HCT116 (cell line): ENCODE measurements around the gene PRSS22. TPM values are rescaled to one million over a fixed set of nuclear protein-coding genes. Genes with fewer than 3 reads are reported as not detected.

Experiments
- ATAC-seq: fragments of 200-7000 bp; cut with Tn5 transposase; 2 replicates; pipeline ENCODE4 v1.9.1; 2020; ENCODE audit warnings: mild to moderate bottlenecking, moderate library complexity
- BruUV-seq: library from RNA; stranded (reverse); fragments of 400-500 nt; replicated peaks from 2 replicates; lab custom pipeline; 2021; lab: Mats Ljungman, UMichigan
- CTCF ChIA-PET: fragments of 300-600 bp; sonication (Branson Sonifier 250); formaldehyde crosslinking; loops from one replicate; lab custom pipeline; 2021; ENCODE audit warnings: antibody characterized with exemption; lab: Charles Lee
- POLR2A ChIA-PET: fragments of 300-600, 350-600 bp; sonication (Branson Sonifier 250); formaldehyde crosslinking; loops from one replicate; lab custom pipeline; 2021; ENCODE audit warnings: antibody characterized with exemption; lab: Charles Lee
- RAD21 ChIA-PET, 2 experiments: fragments of 300-600 bp; sonication (Branson Sonifier 250); formaldehyde crosslinking; loops; one replicate each; lab custom pipeline; 2023; ENCODE audit warnings: low total read pairs in 2 of 2; ENCODE audit not compliant: uncharacterized antibody in 2 of 2, unreplicated experiment in 2 of 2, low non-redundant PET in 1 of 2; lab: Charles Lee
- DNase-seq: peaks from one replicate; pipeline ENCODE4 v3.0.0-alpha.2; 2010; ENCODE audit warnings: low read depth, low spot score
- H2AFZ ChIP-seq: fragments of 200-600 bp; shearing (Covaris generic), sonication (generic); 2 replicates; pipeline ENCODE4 v1.6.1; 2017; ENCODE audit warnings: low read depth, mixed run types, mixed read lengths, antibody characterized with exemption, low read length; ENCODE audit not compliant: poor library complexity, severe bottlenecking
- H3K27ac ChIP-seq: 2 replicates; pipeline ENCODE4 v1.5.1; 2012; ENCODE audit warnings: low read depth, low read length
- H3K27me3 ChIP-seq: fragments of 200-600 bp; sonication (generic); 2 replicates; pipeline ENCODE4 v1.6.1; 2016; ENCODE audit warnings: mixed run types, low read length, mixed read lengths; ENCODE audit not compliant: insufficient read depth
- H3K36me3 ChIP-seq, 2 experiments: fragments of 200-500 bp in 1 of 2; fragments of 200-600 bp in 1 of 2; sonication (Bioruptor generic) in 1 of 2; sonication (generic) in 1 of 2; 2 replicates each; pipeline versions ENCODE4 v1.5.1 to v1.6.1; 2014 to 2016; ENCODE audit warnings: low read length in 2 of 2, inconsistent platforms in 1 of 2, mixed read lengths in 1 of 2, mixed run types in 1 of 2; ENCODE audit not compliant: insufficient read depth in 2 of 2, control insufficient read depth in 1 of 2
- H3K4me1 ChIP-seq, 2 experiments: fragments of 200-600 bp in 1 of 2; sonication (generic) in 1 of 2; 2 replicates each; pipeline versions ENCODE4 v1.5.1 to v1.6.1; 2012 to 2017; ENCODE audit warnings: low read length in 2 of 2, inconsistent platforms in 1 of 2, mild to moderate bottlenecking in 1 of 2, mixed read lengths in 1 of 2, mixed run types in 1 of 2, moderate library complexity in 1 of 2; ENCODE audit not compliant: insufficient read depth in 2 of 2, control insufficient read depth in 1 of 2
- H3K4me2 ChIP-seq: fragments of 200-600 bp; sonication (generic); 2 replicates; pipeline ENCODE4 v1.6.1; 2017; ENCODE audit warnings: mixed run types, low read length, mixed read lengths
- H3K4me3 ChIP-seq, 2 experiments: fragments of 200-600 bp in 1 of 2; sonication (generic) in 1 of 2; replicated peaks in 1 of 2; 2 replicates each; pipeline ENCODE4 v1.5.1; 2011 to 2016; ENCODE audit warnings: low read length in 2 of 2, control low read depth in 1 of 2, low read depth in 1 of 2, mild to moderate bottlenecking in 1 of 2, mixed read lengths in 1 of 2, mixed run types in 1 of 2
- H3K79me2 ChIP-seq: fragments of 200-600 bp; sonication (generic); 2 replicates; pipeline ENCODE4 v1.6.1; 2017; ENCODE audit warnings: mild to moderate bottlenecking, mixed run types, low read length, moderate library complexity, mixed read lengths; ENCODE audit not compliant: insufficient read depth
- H3K9ac ChIP-seq: fragments of 200-600 bp; sonication (generic); 2 replicates; pipeline ENCODE4 v1.6.1; 2016; ENCODE audit warnings: low read length, mixed read lengths
- H3K9me2 ChIP-seq: fragments of 200-600 bp; sonication (generic), shearing (Covaris generic); 2 replicates; pipeline ENCODE4 v1.6.1; 2017; ENCODE audit warnings: mixed run types, mild to moderate bottlenecking, moderate library complexity; ENCODE audit not compliant: insufficient read depth
- H3K9me3 ChIP-seq, 2 experiments: fragments of 200-500 bp in 1 of 2; fragments of 200-600 bp in 1 of 2; sonication (Bioruptor generic) in 1 of 2; sonication (generic) in 1 of 2; 2 replicates each; pipeline ENCODE4 v1.6.1; 2014 to 2017; ENCODE audit warnings: low read length in 2 of 2, mixed read lengths in 2 of 2, inconsistent platforms in 1 of 2, low read depth in 1 of 2, mild to moderate bottlenecking in 1 of 2, mixed run types in 1 of 2, moderate library complexity in 1 of 2; ENCODE audit not compliant: control insufficient read depth in 1 of 2, insufficient read depth in 1 of 2
- H4K20me1 ChIP-seq: fragments of 200-600 bp; sonication (generic), shearing (Covaris generic); 2 replicates; pipeline ENCODE4 v1.6.1; 2017; ENCODE audit warnings: mixed run types, mild to moderate bottlenecking, moderate library complexity; ENCODE audit not compliant: insufficient read depth
- FOSL1 ChIP-seq: IDR thresholded peaks from 2 replicates; pipeline ENCODE4 v1.6.1; 2012; ENCODE audit warnings: low read depth
- SIN3A ChIP-seq: IDR thresholded peaks from 2 replicates; pipeline ENCODE4 v1.6.1; 2012; ENCODE audit warnings: low read depth
- TCF7L2 ChIP-seq: IDR thresholded peaks from 2 replicates; pipeline ENCODE4 v1.7.0; 2011; ENCODE audit warnings: borderline replicate concordance, inconsistent platforms; ENCODE audit not compliant: insufficient read depth, insufficient read length; ENCODE audit errors: extremely low read depth
- YY1 ChIP-seq: IDR thresholded peaks from 2 replicates; pipeline ENCODE4 v1.6.1; 2011; ENCODE audit warnings: low read length, low read depth, moderate library complexity, mild to moderate bottlenecking; ENCODE audit not compliant: insufficient replicate concordance; ENCODE audit errors: extremely low read depth
- ZFX ChIP-seq: fragments of 450-650 bp; IDR thresholded peaks from 2 replicates; pipeline ENCODE4 v1.6.1; 2017
- ZNF274 ChIP-seq: fragments of 200-500 bp; sonication (Bioruptor generic); IDR thresholded peaks from 2 replicates; pipeline ENCODE4 v1.6.1; 2014; ENCODE audit warnings: mild to moderate bottlenecking, low read depth, low read length, inconsistent platforms
- intact Hi-C: fragments of 100-400 bp; cut with micrococcal nuclease; formaldehyde crosslinking; loops from 2 replicates; pipeline ENCODE4 v1.10.0; 2022
- total RNA-seq: library from RNA; stranded (reverse); gene quantifications from one replicate; pipeline ENCODE4 v1.2.1, GENCODE V29; 2021; ENCODE audit not compliant: unreplicated experiment

PRSS22 gene
- total RNA-seq, 1 experiment from 2014 or later, result 20.2 TPM

- TF ChIP-seq ZNF274 (no peak), TCF7L2 (peak; percentile 64), FOSL1 (no peak), SIN3A (no peak)
- TF ChIP-seq, all 23 proteins: peak for 6
These were observed 47.4 kb upstream of the PRSS22 start (continued) for GRCh38 chr16:2905241-2905987.

- Histone ChIP-seq H3K4me1 (peaks cover 12 to 22% of the 10 kb centered on the region in 2 experiments), H3K9me2 (no peaks in the 10 kb centered on the region), H3K79me2 (no peaks in the 10 kb centered on the region), H2AFZ (no peak overlapping the region), H3K9me3 (no peaks in the 10 kb centered on the region), H3K27me3 (no peaks in the 10 kb centered on the region), H3K36me3 (no peaks in the 10 kb centered on the region), H3K4me3 (peak overlapping the region; percentile 76 to 93), H3K27ac (peak overlapping the region; percentile 97), H4K20me1 (no peaks in the 10 kb centered on the region), H3K9ac (peak overlapping the region; percentile 90), H3K4me2 (peak overlapping the region; percentile 85)
- RAD21 ChIA-PET, result no interaction called here
- CTCF ChIA-PET, result interaction anchor here (1.0 to 2.9 kb wide), 4 partner anchors 22 to 127 kb away, joined by 5 to 10 read pairs (median 6); no protein-coding TSS in a partner anchor
- no peak for TF ChIP-seq YY1
- peak; percentile 52; the same call in 1 of the 2 replicates for TF ChIP-seq ZFX
- DNase-seq (no peak), ATAC-seq (no peak)
- BruUV-seq, result TSS peak; percentile 93
- intact Hi-C loops, result loop anchor here (1.0 to 2.0 kb wide), 2 partner anchors 23 to 66 kb away; no protein-coding TSS in a partner anchor
- POLR2A ChIA-PET, result interaction anchor here (0.9 to 1.9 kb wide), 9 partner anchors 11 to 123 kb away, joined by 3 to 39 read pairs (median 5); partner anchors contain the start of genes FLYWCH2, HCFC1R1, PRSS22 and THOC6
These were observed 46.9 kb upstream of the PRSS22 start for GRCh38 chr16:2904922-2905240.
